EL (cell line): ENCODE measurements around the gene NSMCE1.

Source experiments
- DNase-seq: peaks from one replicate; pipeline ENCODE4 v3.0.0-alpha.2; 2016

Gene NSMCE1, protein sequence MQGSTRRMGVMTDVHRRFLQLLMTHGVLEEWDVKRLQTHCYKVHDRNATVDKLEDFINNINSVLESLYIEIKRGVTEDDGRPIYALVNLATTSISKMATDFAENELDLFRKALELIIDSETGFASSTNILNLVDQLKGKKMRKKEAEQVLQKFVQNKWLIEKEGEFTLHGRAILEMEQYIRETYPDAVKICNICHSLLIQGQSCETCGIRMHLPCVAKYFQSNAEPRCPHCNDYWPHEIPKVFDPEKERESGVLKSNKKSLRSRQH

DNA sequence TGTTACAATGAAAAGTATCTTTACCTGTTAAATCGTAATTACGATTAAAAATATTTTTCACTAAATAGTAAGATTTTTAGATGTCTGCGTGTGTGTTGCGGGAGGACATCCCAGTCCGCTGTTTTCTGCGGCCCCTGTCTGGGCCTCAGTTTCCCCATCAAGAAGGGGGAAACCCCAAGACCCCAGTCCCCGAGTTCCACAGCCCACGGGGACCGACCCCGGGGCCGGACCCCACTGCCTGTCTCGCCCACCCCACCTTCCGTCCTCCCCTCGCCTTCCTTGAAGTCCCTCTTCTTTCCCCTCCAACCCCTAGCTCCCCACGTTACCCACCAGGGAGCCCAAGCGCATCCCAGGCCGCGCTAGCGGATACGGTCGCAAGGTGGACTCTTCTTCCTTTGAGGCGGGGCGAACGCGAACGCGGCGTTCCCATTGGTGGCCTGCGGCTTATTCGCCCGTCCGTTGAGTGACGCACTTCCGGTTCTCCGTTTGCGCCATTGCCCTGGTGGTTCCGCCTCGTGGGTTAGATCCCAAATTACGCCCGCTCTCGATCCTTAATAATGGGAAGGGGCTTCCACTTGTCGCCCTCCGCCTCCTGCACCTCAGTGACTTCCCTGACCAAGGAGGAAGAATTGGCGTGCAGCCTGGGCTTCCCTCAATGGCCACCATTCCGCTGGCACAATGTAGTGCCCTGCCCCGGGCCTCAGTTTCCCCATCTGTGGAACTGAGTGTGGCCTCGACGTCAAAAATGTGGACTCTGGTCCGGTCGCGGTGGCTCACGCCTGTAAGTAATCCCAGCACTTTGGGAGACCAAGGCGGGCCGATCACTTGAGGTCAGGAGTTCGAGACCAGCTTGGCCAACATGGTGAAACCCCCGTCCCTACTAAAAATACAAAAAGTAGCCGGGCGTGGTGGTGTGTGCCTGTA lies at the start of gene NSMCE1:
Gene NSMCE1, minus strand, starts transcription at position 397 of the 924 bp plus-strand sequence. CDS start 11,202 bp downstream, outside the sequence.
- DNase-seq = peak; percentile 95

DNA sequence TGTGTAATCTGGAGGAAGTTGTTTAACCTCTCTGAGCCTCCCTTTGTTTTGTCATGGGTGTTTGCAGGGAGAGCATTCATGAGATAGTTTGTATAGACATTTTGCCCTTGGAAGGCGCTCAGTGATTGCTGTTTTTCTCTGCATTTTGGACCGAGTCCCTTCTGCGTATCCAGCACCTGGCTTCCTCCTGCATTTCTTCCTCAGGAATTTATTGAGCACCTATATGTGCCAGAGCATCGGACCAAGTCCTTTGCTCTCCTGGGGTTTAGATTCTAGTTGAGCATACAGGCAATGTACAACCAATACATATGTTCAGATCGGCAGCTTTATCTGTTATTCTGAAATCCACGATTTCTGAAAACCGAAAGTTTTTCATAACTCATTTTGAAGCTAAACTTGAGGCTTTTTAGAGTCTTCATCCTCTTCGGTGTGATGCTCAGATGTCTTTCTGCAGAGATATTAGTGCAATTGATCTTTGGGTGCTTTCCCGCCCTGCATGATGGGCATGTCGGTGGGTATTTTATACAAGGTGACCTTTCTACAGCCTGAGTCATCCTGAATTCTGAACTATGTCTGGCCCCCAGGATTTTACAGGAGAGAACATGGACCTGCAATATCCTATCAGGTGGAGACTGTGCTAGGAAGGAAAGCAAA lies 49.3 kb upstream of the NSMCE1 start:
- no peak for DNase-seq

DNA sequence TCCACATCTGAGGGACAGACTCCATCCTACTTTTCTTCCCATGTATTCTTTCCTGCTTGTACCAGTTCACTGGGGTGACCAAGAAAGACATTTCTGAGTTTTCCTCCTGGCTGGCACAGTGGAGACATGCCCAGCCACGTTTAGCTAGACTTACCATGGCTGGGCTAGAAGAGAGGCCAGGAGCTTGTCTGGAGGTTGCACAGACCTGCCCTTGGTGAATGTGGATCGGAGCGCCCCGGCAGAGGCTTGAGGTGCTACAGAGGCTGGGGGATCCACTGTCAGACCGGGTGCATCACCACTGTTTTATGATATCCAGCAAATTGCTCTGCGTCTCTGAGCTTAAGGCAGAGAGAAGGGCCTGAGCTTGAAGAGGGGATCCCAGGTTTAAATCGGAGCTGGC lies 48.7 kb upstream of the NSMCE1 start:
- DNase-seq = no peak

DNA sequence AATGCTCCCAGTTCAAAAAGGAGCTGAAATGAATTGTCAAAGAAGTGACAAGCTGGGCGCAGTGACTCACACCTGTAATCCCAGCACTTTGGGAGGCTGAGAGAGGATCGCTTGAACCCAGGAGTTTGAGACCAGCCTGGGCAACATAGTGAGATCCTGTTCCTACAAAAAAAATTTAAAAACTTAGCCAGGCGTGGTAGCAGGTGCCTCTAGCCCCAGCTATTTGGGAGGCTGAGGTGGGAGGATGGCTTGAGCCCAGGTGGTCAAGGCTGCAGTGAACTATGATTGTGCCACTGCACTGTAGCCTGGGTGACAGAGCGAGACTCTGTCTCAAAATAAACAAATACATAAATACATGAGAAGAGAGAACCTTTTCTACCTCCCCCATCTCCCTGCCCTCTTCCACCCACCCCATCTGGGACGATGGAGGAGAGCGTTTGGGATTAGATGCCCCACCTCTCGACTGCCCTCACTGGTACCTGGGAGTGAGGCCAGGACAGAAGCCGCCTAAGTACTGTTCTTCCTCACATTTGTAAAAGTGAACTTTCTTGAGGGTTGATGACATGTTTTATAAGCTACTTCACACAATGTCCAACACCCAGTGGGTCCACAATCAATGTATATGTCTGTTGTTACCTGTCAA lies 47.6 kb upstream of the NSMCE1 start:
- DNase-seq = no peak

DNA sequence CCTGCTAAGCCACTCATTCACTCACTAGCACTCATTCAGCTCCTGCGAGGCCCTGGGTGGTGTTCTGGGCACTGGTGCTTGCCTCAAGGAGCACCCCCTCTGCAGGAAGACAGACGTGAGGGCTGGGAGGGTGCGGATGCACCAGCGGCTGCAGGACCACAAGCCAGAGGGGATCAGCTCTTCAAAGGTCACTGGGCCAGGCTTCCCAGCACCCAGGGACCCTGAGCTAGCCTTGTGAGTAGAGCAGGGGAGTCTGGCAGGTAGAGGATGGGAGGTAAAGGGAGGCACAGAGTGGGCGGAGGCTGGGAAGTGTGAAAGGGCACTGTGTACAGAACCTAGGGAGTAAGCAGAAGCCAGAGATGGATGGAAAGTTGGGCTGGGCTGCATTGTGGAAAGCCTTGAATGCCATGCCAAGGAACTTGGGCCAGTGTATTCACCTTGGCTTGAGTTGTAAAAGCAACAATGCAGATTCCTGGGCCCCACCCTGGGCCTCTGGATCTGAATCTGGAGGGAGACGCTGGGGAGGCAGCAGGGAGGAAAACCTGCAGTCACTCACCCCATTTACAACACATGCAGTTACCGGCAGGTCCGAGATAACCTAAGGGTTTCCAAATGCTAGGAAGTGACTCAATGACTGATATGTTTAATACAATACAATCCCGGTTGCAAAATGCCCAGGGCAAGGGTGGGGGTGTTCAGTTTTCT lies 46.9 kb upstream of the NSMCE1 start:
- peak; percentile 40 for DNase-seq

DNA sequence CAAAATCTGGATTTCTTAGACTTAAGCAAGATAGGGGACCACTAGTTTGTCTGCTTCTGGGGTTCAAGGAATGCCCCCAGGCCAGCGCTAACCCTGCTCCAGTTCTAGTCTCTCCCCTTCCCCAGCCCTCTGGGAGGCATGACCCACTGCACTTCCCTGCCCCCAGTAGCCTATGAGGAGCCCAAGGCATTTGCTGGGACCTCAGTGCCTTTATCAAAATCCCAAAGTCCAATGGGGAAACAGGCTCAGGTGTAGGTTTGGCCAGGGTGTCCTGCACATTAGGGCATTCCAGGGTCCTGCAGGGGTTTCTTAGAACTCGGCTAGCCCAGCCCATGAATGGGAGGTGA lies 46.4 kb upstream of the NSMCE1 start:
- DNase-seq = no peak

DNA sequence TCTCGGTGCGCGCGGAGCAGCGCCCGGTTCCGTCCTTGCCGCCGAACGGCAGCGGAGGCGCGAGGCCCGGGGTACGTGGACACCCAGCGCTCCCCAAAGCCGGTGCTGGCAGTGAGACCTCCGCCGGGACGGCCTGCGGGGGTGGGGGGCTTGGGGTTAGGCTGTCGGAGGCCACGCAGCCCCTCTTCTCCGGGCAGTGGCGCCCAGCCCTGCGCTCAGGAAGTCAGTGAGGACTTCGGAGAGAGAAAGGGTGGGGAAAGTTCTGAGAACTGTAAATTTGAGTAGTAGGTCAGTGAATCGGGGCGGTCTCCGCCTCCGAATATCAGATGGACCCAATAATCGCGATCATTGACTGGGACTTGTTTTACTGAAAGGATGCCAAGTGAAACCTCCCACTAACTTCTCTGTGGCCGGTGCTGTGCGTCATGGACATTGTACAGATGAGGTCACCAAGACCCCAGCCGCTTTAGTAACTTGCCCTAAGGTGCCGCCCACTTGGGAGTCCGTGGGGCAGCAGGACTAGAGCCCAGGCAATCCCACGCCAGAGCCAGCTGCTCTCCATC lies 45.7 kb upstream of the NSMCE1 start:
- peak; percentile 90 for DNase-seq

DNA sequence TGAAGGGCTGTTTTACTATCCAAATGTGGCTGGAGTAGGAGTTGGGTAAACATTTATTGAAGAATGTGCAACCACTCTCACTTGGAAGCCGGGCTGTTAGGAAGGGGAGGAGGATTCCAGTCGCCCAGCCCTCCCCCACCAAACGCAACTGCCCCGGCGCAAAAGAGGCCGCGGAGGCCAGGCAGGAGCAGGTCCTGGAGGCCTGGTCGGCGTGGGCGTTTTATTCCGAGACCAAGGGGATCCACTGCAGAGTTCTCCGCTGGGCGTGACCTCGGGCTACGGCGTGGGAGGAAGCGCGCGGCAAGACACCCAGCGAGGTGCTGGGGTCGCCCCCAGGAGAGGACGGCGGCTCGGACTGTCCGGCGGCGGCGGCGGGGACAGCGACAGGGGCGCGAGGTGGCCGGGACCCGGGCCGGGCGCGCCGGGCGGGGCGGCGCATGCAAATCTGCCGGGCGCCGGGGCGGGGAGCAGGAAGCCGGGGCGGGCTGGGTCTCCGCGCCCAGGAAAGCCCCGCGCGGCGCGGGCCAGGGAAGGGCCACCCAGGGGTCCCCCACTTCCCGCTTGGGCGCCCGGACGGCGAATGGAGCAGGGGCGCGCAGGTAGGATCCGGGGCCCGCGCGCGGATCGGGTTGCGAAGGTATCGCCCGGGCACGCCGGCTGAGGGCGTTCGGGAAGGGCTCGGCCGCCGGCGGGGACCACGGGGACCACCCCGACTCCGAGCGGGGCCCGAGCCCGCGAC lies 45.0 kb upstream of the NSMCE1 start, which contains the start of gene IL4R:
Gene IL4R, plus strand, starts transcription at position 553 of the 739 bp plus-strand sequence. CDS start 26,230 bp downstream, outside the sequence.
- DNase-seq = peak; percentile 73

DNA sequence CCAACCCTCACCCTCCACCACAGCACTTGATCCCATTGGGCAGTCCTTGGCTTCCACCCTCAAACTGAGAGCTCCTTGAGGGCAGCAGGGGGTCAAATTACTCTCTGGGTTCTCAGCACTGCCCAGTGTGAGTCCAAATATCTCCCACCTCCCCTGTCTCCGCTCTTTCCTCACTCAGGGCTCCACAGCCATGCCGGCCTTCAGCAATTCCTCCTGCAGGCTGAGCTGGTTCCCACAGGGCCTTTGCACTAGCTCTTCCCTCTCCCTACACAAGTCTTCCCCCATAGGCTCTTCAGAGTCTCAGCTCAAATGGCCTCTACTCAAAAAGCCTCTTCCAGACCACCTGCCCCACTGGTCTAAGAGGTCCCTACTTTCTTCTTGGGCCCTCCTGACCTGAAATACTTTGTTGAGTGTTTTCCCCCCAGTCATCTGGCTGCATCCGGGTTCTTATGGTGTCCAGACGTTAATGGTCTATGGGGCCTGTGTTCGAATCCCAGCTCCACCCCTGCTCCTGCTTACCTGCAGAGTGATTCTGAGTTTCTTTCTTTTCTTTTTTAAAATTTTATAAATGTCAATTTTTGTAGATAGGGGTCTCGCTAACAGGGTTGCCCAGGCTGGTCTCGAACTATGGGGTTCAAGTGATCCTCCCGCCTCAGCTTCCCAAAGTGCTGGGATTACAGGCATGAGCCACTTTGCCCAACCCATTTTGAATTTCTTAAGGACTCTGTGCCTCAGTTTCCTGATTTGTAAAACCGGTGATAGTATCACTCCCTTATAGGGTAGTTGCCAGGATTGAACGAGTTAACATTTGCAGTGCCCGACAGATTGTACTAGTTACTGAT lies 44.2 kb upstream of the NSMCE1 start:
- DNase-seq = no peak

DNA sequence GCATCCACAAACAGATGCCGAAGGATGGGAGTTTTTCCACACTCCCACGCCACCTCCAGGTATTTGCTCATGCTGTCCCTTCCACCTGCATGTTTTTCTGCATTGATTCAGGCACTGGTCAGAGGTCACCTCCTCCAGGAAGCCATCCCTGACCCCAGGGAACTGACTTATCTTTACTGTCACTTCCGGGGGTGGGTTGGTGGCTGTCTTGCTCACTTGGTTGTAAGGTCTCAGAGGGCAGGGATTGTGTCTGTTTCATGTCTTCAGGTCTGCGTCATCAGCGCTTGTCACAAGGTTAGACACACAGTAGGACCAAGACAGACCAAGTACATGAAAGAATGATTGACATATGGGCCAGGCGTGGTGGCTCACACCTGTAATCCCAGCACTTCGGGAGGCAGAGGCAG lies 43.3 kb upstream of the NSMCE1 start:
- no peak for DNase-seq

DNA sequence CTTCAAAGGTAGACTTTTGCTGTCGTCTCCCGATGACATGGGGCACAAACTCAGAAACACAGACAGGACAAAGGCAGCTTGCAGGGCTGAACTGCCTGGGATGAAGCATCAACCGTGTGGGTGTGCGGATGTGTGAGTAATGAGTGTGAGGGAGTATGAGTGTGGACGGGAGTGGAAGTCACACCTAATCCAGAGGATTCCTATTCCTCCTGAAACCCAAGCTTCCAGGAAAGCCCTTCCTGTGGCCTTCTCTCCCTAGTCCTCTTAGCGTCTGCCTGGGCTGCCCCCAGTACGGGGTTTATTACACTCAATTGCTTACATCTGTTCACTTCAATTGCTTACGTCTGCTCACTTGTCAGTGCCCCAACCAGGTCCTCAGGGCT lies 42.9 kb upstream of the NSMCE1 start:
- no peak for DNase-seq

DNA sequence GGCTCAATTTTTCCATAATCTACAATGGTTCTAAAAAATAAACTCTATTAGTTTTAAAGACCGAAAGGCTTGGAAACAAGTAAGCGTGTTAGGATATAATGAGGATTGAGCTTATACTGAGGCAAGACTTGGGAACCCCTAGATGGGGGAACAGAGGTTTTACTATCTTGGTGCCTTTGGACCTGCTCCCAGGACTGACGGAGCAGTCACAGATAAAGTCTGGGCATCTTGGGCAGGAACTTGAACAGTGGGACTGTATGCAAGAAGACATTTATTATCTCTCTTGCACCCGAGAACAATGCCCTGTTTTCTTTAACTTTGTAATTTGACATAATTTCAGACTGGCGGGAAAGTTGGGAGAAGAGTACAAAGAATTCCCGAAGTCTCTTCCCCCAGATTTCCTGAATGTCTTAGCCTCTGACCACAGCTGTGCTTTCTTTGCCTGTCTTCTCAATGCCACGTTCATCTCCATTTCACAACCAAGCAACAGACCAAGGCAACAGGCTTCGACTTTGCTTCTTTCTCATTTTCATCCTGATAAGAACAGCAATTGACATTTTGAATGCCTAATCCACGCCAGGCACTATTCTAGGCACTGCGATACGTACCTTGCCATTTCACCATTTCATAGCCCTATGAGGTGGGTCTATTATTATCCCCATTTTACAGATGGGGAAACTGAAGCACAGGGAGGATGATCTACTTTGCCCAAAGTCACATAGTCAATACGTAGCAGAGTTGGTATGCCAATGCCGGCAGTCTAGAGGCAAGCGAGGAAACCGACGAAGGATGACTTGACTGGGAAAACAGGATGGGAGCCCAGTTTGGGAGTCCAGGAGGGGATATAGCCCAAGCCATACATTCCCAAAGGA lies 42.2 kb upstream of the NSMCE1 start:
- DNase-seq = no peak

DNA sequence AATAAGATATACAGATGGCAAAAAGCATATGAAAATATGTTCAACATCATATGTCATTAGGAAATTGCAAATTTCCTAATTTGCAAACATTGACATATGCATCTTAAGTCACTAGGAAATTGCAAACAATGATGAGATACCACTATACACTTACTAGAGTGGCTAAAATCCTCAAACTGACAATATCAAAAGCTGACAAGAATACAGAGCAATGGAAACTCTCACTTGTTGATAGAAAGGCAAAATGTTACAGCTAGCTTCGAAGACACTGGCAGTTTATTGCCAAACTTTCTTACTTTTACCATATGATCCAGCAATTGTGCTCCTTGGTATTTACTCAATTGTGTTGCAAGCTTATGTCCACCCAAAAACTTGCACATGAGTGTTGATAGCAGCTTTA lies 40.2 kb upstream of the NSMCE1 start:
- no peak for DNase-seq

DNA sequence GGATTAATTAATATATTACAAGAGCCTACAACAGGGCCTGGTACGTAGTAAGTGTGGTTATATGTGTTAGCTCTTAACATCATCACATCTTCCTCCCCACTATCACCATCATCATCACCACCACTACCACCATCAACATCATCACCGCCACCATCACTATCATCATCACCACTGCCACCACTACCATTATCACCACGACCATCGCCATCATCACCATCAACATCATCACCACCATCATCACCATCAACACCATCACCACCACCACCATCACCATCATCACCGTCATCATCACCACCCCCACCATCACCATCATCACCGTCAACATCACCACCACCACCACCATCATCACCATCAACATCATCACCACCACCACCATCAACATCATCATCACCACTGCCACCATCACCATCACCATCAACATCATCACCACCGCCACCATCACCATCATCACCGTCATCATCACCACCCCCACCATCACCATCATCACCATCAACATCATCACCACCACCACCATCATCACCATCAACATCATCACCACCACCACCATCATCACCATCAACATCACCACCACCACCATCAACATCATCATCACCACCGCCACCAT lies 37.4 kb upstream of the NSMCE1 start:
- DNase-seq = no peak

DNA sequence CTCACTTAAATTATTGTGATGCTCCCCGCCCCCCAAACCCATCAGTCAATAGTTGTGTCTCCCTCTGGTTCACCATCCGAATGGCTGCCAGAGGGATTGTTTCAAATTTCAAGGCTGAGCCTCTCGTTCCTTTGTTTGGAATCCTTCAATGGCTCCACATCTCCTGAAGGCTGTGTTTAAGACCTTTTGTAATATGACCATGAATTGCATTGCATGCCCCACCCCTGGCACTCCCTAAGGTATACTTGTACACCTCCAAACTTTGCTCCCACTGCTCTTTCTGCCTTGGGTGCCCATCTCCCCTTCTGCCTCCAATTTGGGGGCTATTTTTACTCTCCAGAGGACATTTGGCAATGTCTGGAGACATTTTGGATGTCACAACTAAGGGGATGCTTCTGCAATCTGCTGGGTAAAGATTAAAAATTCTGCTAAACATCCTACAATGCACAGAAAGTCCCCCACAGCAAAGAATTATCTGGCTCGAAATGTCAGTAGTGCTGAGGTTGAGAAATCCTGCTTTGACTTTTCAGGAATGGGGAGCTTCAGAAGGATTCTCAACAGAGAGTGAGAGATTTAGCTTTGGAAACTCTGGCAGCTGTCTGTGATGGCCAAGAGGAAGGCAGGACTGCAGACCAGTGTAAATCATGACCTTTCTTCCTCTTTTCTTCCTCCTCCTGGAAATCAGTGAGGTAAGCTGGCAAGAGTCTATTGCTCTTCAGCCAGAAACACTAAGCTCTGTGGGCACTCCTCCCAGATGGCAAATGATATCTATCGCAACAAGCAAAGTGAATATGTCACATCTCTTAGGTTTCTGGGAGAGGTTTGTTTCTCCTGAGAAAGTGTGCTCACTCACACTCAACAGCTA lies 36.5 kb upstream of the NSMCE1 start:
- DNase-seq = no peak

DNA sequence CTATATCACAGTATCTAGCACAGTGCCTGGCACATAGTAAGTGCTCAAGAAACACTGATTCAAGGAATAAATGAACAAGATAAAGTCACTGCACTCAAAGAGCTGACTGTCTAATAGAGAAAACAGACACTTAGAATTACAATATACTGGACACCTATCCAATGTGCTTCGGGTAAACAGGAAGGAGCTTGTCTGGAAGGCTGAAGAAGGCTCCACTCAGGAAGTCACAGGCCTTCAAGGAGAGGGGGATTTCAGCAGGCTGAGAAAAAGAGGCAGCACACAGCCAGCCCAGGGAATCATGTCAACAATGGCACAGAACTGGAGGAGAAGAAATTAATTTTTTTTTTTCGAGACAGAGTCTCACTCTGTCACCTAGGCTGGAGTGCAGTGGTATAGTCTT lies 35.5 kb upstream of the NSMCE1 start:
- no peak for DNase-seq

DNA sequence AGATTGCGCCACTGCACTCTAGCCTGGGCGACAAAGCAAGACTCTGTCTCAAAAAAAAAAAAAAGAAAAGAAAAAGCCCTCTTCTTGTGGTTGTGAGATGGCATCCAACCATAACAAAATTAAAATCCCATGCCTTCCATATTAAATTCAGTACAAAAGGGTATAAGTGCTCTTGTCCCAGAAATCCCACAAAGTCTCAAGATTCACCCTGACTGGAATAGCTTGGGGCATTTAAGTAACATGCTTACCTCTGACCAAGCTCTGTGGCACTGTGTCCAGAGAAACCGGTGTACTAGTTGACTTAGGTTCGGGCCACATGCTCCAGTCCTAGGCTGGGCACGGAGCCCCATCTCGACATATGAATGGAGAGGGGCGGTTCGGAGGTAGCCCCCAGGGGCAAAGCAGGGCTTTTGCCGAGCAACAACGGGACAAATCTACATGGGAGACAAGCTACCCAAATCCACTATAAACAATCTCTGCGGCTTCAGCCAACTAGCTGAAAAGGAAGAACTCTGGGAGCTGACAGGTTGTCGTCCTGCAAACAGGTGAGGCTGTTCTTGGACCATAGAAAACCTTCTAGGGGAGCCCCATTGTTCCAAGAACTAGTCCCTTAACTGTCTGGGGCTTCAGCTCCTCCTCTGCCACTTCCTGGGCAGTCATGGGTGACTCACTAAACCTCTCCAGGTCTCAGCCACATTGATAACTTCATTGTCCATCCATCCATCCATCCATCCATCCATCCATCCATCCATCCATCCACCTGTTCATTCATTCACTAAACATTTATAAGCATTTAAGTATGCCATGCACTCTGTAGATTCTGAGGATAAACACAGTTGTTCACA lies 34.9 kb upstream of the NSMCE1 start:
- no peak for DNase-seq
